IPS-NIHi7 (cell line): Measurements from ENCODE around the gene CTSW.

ENCODE experiments used
- DNase-seq: peaks from one replicate; pipeline ENCODE4 v3.0.0; 2012; ENCODE audit warnings: mixed read lengths; ENCODE audit errors: extremely low spot score

The CTSW gene

DNA sequence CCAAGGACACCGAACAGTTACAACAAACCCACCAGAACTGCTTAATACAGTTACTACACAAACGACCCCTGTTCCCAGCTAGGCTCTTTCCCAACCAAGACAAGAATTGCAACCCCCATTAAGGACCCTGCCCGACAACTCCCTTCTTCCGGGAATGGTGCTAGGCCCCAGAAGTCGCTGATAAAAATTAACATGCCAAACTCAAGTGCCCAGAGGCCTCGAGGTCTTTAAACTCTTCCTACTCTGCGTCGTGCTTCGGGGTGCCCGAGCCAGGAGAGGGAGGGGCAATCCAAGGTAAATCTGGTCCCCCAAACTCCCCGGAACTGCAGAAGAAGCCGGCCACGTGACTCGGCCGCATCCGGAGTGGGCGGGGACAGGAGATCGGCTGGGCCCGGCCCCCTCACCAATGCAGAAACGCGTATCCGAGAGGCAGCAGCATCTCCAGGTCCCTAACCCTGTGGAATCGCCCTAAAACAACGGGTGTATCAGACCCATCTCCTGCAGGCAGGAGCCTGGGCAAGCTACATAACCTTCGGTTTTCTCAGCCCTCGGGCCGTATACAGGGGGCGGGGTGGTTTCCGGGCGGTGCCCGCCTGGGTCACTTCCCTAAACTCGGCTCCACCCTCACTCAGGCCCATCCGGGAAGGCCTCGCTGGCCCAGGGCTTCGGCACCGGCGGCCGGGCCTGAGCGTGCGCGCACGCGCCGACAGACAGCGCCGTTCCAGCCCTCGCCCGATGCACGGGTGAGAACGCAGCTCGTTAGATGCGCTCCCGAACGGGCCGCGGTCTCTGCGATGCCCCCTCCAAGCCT lies 22.7 kb upstream of the CTSW start:
- peak; percentile 56 for DNase-seq

- peak; percentile 9 for DNase-seq
Observed at GRCh38 chr11:65857500-65857852, 22.2 kb upstream of the CTSW start.

- peak; percentile 85 for DNase-seq
Observed at GRCh38 chr11:65857853-65858680, 21.6 kb upstream of the CTSW start, which contains the start of gene CFL1. CFL1 (minus strand) TSS chr11:65858180; CDS start chr11:65858099, 81 bp downstream.

GRCh38 chr11:65858681-65859087 lies 21.0 kb upstream of the CTSW start:
- no peak for DNase-seq

GRCh38 chr11:65859095-65859811 lies 20.4 kb upstream of the CTSW start:
- peak; percentile 92 for DNase-seq

GRCh38 chr11:65859812-65860277 lies 19.8 kb upstream of the CTSW start:
- no peak for DNase-seq

DNA sequence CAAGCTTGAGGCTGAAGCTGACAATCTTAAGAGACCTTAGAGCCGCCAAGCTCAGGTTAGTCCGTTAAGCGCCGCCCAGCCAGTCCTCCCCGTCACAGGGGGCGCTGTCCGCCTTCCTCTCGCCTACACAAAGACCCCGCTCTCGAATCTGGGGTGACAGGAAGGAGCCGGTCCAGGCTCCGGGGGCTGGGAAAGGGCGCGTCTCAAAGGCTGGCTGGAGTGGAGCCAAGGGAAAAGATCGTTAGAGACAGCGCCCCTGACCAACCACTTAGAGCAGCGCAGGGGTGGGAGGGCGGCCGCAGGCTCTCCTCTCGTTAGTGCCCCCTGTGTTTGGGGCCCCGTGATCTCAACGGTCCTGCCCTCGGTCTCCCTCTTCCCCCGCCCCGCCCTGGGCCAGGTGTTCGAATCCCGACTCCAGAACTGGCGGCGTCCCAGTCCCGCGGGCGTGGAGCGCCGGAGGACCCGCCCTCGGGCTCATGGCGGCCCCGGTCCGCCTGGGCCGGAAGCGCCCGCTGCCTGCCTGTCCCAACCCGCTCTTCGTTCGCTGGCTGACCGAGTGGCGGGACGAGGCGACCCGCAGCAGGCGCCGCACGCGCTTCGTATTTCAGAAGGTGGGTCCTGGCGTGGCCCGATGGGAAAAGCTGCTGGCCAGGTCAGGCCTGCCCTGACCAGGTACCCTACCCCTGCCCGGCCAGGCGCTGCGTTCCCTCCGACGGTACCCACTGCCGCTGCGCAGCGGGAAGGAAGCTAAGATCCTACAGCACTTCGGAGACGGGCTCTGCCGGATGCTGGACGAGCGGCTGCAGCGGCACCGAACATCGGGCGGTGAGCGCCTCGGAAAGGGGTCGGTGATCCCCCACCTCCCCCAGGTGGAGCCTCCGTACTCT lies 19.1 kb upstream of the CTSW start, which contains the start of gene MUS81:
Gene MUS81 (plus strand): TSS at position 156 of the 887 bp plus-strand sequence. CDS start 321 bp downstream, at position 477.
- peak; percentile 91 for DNase-seq

DNA sequence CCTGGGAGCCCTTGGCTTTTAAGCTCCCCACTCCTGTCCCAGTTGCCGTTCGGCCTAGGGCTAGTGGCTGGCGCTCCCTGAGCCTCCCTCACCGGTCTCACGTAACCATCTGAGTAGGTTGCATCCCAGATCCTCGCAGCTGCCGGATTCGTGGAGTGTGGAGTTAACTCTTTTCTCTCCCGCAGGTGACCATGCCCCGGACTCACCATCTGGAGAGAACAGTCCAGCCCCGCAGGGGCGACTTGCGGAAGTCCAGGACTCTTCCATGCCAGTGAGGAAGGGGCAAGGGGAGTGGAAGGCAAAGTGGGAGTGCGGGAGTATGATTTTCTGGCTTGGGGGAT lies 18.5 kb upstream of the CTSW start:
- no peak for DNase-seq

GRCh38 chr11:65861533-65862183 lies 18.0 kb upstream of the CTSW start:
- DNase-seq = no peak

DNA sequence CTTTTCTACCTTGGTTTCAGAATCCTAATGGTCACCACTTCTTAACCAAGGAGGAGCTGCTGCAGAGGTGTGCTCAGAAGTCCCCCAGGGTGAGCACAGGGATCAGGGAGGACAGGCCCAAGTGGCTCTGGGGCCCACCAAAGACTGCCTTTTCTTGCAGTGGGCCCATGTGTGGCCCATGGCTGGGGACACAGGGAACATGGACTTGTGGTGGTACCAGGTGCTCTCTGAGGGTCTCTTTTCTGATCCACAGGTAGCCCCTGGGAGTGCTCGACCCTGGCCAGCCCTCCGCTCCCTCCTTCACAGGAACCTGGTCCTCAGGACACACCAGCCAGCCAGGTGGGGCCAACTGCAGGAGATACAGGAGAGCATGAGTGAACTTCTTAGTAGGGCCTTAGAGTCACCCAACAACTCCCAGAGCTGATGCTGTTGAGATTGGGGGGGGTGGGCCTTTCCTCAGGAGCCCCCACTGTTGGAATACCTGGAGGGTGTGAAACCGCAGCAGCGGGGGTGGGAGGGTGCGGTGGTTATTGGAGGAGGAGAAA lies 17.4 kb upstream of the CTSW start:
- DNase-seq = no peak

- no peak for DNase-seq
Observed at GRCh38 chr11:65862941-65863888, 16.4 kb upstream of the CTSW start.

DNA sequence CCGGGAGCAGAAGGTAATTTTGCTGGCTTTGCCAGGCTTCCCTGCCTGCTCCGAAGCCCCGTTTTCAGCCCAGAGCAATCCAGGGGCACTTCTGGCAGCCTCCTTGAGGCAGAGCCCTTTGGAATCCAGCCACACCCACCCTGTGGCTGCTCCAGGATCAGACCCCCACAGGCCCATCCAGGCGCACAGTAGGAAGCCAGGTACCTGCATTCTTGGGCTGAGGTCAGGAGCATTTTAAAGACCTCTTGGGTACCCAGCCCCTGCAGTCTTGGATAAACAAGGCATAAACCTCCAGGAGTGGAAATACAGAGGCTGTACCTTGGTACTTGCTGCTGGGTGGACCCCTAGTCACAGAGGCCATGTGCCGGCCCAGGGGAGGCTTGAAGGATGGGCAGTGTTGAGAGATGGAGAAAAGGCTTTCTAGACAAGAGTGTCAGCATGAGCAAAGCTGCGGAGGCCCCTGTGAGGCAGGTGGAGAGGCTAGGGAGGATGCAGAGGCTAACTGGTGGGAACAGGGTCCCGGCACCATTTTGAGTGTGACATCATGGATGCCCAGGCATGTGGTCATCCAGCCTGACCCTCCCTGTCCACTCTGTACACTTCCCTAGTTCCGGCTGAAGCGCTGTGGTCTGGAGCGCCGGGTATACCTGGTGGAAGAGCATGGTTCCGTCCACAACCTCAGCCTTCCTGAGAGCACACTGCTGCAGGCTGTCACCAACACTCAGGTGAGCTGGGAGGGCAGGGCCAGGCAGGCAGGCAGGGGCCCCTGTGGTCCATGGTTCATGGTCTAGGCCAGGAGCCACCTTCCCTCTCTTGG lies 15.5 kb upstream of the CTSW start:
- no peak for DNase-seq

DNA sequence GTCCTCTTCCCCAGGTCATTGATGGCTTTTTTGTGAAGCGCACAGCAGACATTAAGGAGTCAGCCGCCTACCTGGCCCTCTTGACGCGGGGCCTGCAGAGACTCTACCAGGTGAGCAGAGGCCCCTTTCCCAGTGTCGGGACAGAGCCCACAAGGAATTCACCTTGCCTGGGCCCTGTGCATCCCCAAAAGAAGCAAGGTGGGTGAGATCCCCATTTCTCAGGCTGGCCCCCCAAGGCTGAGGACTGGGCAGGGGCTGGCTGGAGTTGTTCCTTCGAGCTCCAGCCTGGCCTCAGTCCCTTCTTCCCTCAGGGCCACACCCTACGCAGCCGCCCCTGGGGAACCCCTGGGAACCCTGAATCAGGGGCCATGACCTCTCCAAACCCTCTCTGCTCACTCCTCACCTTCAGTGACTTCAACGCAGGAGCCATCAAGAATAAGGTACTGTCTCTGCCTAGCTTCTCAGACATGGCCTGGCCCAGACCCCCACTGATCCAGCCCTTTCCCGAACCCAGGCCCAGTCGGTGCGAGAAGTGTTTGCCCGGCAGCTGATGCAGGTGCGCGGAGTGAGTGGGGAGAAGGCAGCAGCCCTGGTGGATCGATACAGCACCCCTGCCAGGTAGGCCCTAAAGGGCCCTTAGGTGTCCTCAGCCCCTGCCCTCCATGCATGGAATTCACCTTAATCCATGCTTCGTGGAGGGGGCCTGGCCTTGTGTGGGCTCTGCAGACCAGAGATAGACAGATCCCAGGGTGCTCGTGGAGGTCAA lies 14.7 kb upstream of the CTSW start:
- DNase-seq = no peak

DNA sequence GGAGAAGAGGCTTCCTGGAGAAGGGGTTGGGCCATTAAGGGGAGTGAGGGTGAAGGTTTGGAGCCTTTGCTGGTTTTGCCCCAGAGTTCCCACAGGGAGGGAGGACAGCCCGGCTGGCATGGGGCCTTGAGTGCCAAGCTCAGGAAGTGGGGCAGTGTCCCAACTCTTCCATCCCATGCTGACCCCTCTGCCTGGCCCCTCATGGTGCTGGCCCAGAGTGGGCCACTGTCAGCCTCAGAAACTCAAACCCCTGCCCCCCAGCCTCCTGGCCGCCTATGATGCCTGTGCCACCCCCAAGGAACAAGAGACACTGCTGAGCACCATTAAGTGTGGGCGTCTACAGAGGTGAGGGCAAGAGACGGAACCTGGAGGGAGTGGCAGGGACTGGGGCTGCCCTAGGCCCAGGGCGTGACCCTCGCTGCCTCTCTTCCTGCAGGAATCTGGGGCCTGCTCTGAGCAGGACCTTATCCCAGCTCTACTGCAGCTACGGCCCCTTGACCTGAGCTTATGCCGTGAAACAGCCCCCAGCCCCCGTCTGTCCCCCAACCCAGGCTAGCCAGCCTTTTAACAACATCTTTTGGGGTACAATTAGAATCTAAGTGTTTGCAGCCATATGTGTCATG lies 14.0 kb upstream of the CTSW start:
- DNase-seq = no peak

GRCh38 chr11:65866509-65867283 lies 12.9 kb upstream of the CTSW start:
- no peak for DNase-seq
